Measurements from ENCODE around the gene MAP2K5.
A peak's percentile ranks its signal among the peaks of the same experiment; 100 is the strongest.

MAP2K5 gene

DNA sequence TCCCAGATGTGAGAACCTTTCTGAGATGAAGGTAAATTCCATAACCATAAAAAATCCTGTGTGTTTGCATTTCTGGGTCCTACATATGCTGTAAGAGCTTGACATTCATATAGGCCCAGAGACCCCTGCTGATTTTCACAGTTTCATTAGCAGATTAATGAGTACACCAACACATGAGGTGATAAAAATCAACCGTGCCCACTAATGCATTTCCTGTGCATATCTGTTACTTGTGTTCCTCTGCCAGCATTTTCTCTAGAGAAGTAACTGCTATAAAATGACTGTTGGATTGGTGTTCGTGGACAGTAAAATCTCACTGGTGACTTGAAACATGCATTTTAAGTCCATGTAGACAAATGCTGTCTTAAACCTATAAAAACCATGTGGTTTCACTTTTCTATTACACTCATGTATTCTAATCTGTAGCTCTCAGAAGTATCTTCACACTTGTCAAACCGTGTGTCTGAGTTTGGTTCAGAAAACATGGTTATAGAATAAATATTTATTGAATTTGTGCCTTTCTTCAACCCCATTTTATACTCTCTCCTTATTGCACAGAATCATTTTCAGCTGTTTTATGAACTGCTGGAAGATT, 14.6 kb downstream of the MAP2K5 start:
- Histone ChIP-seq H3K9me2 (replicated peaks; ENCODE audit: low read depth, low read length) (no peaks in the 10 kb centered on the region), H3K4me1 (ENCODE audit: insufficient read depth, low read length, poor library complexity, severe bottlenecking) (peaks cover 55% of the 10 kb centered on the region), H3K79me2 (ENCODE audit: insufficient read depth, low read length) (peaks cover 67% of the 10 kb centered on the region), H3K9ac (ENCODE audit: low read depth, low read length, poor library complexity, severe bottlenecking) (peak overlapping the region; percentile 76), H3K36me3 (ENCODE audit: insufficient read depth, low read length) (peaks cover 18% of the 10 kb centered on the region; the same call in 1 of the 2 replicates), H4K20me1 (ENCODE audit: insufficient read depth, low read length, poor library complexity, severe bottlenecking) (no peaks in the 10 kb centered on the region), H3K4me3 (ENCODE audit: low read length, poor library complexity, severe bottlenecking) (peak overlapping the region; percentile 68), H3F3A (ENCODE audit: low read depth) (peaks cover 13% of the 10 kb centered on the region), H3K4me2 (ENCODE audit: low read depth, low read length, poor library complexity, severe bottlenecking) (peak overlapping the region; percentile 83), H3K9me3 (ENCODE audit: insufficient read depth, low read depth, low read length) (no peaks in the 10 kb centered on the region), H2AFZ (ENCODE audit: low read length) (no peak overlapping the region), H3K27me3 (ENCODE audit: insufficient read depth, low read length, poor library complexity, severe bottlenecking) (no peaks in the 10 kb centered on the region)
- TF ChIP-seq EZH2phosphoT487 (IDR thresholded peaks at IDR 0.05; ENCODE audit: borderline replicate concordance): no peak
- no peak for TF ChIP-seq CTCF (conservative IDR thresholded peaks at IDR 0.05; ENCODE audit: low read length)

GRCh38 chr15:67558502-67558901, 16.0 kb downstream of the MAP2K5 start:
- peaks cover 66% of the 10 kb centered on the region for H3K79me2 ChIP-seq (ENCODE audit: insufficient read depth, low read length)
- no peak overlapping the region for H3K4me3 ChIP-seq (ENCODE audit: low read length, poor library complexity, severe bottlenecking)
- peaks cover 13% of the 10 kb centered on the region for H3F3A ChIP-seq (ENCODE audit: low read depth)
- H4K20me1 ChIP-seq (ENCODE audit: insufficient read depth, low read length, poor library complexity, severe bottlenecking): no peaks in the 10 kb centered on the region
- H3K9me3 ChIP-seq (ENCODE audit: insufficient read depth, low read depth, low read length): no peaks in the 10 kb centered on the region
- no peak overlapping the region for H3K9ac ChIP-seq (ENCODE audit: low read depth, low read length, poor library complexity, severe bottlenecking)
- TF ChIP-seq CTCF (conservative IDR thresholded peaks at IDR 0.05; ENCODE audit: low read length) (no peak), EZH2phosphoT487 (IDR thresholded peaks at IDR 0.05; ENCODE audit: borderline replicate concordance) (no peak)
- H3K9me2 ChIP-seq (replicated peaks; ENCODE audit: low read depth, low read length): no peaks in the 10 kb centered on the region
- no peak overlapping the region for H3K4me2 ChIP-seq (ENCODE audit: low read depth, low read length, poor library complexity, severe bottlenecking)
- H3K27me3 ChIP-seq (ENCODE audit: insufficient read depth, low read length, poor library complexity, severe bottlenecking): no peaks in the 10 kb centered on the region
- peaks cover 19% of the 10 kb centered on the region; the same call in 1 of the 2 replicates for H3K36me3 ChIP-seq (ENCODE audit: insufficient read depth, low read length)
- no peak overlapping the region for H2AFZ ChIP-seq (ENCODE audit: low read length)
- peaks cover 65% of the 10 kb centered on the region for H3K4me1 ChIP-seq (ENCODE audit: insufficient read depth, low read length, poor library complexity, severe bottlenecking)

DNA sequence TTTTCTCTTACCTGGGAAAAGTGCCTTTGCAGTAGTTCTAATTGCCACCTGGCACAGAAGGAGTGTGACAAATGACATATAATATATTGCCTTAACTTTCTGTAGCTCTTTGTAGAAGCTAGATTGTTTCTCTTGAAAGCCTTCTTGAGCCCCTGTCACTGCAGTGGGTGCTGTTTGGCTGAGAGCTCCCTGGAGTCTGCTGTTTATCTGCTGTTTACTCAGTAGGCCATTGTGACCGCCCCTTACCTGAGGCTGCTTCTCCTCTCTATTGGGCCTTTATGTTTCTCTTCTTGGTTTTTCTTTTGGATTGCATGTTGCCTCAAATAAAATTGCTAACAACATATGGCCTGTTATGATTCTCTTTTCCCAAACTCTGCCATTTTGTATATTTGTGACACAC, 16.7 kb downstream of the MAP2K5 start:
- H3K9me2 ChIP-seq (replicated peaks; ENCODE audit: low read depth, low read length): no peaks in the 10 kb centered on the region
- H3F3A ChIP-seq (ENCODE audit: low read depth): peaks cover 13% of the 10 kb centered on the region
- TF ChIP-seq EZH2phosphoT487 (IDR thresholded peaks at IDR 0.05; ENCODE audit: borderline replicate concordance) (no peak), CTCF (conservative IDR thresholded peaks at IDR 0.05; ENCODE audit: low read length) (no peak)
- H3K4me1 ChIP-seq (ENCODE audit: insufficient read depth, low read length, poor library complexity, severe bottlenecking): peaks cover 71% of the 10 kb centered on the region
- no peak overlapping the region for H3K4me2 ChIP-seq (ENCODE audit: low read depth, low read length, poor library complexity, severe bottlenecking)
- no peak overlapping the region for H3K9ac ChIP-seq (ENCODE audit: low read depth, low read length, poor library complexity, severe bottlenecking)
- H3K79me2 ChIP-seq (ENCODE audit: insufficient read depth, low read length): peaks cover 73% of the 10 kb centered on the region
- no peaks in the 10 kb centered on the region for H3K9me3 ChIP-seq (ENCODE audit: insufficient read depth, low read depth, low read length)
- no peak overlapping the region for H2AFZ ChIP-seq (ENCODE audit: low read length)
- H3K4me3 ChIP-seq (ENCODE audit: low read length, poor library complexity, severe bottlenecking): no peak overlapping the region
- H3K27me3 ChIP-seq (ENCODE audit: insufficient read depth, low read length, poor library complexity, severe bottlenecking): no peaks in the 10 kb centered on the region
- H4K20me1 ChIP-seq (ENCODE audit: insufficient read depth, low read length, poor library complexity, severe bottlenecking): no peaks in the 10 kb centered on the region
- H3K36me3 ChIP-seq (ENCODE audit: insufficient read depth, low read length): peaks cover 26% of the 10 kb centered on the region; the same call in 1 of the 2 replicates
